HepG2 (cell line): ENCODE measurements around the gene CTIF. TPM values are rescaled to one million over a fixed set of nuclear protein-coding genes. Genes with fewer than 3 reads are reported as not detected.

Source experiments
- ATAC-seq: fragments of 200-7000 bp; cut with Tn5 transposase; 3 replicates; pipeline ENCODE4 v1.9.1; 2020; ENCODE audit warnings: mild to moderate bottlenecking, moderate library complexity
- BruUV-seq: library from RNA; stranded (reverse); fragments of 400-500 nt; replicated peaks from 2 replicates; lab custom pipeline; 2021; lab: Mats Ljungman, UMichigan
- CTCF ChIA-PET: fragments of 300-600 bp; formaldehyde crosslinking; extraction: SDS; loops from one replicate; lab custom pipeline; 2021; ENCODE audit warnings: low total read pairs, inconsistent platforms, low intra/inter-chr PET ratio; lab: Yijun Ruan, JAX
- POLR2A ChIA-PET: fragments of 350-600 bp; sonication (Branson Sonifier 250); formaldehyde crosslinking; loops from one replicate; lab custom pipeline; 2020; ENCODE audit warnings: antibody characterized with exemption, inconsistent platforms; lab: Yijun Ruan, JAX
- DNase-seq: peaks from one replicate; pipeline ENCODE4 v3.0.0-alpha.2; 2015; ENCODE audit warnings: low spot score
- FAIRE-seq: peaks from 3 replicates; lab custom pipeline; 2011; peaks lifted over from hg19 to GRCh38; lab: Jason Lieb, UNC
- H2AFZ ChIP-seq: one replicate; pipeline ENCODE4 v1.6.1; 2011; ENCODE audit warnings: low read length, inconsistent platforms
- H3K27ac ChIP-seq: fragments of 300-600 bp; 3 replicates; pipeline ENCODE4 v1.8.0; 2011; ENCODE audit warnings: mixed run types, mild to moderate bottlenecking, mixed read lengths, low read length, inconsistent platforms; ENCODE audit not compliant: insufficient read depth; ENCODE audit errors: extremely low read length
- H3K27me3 ChIP-seq, 2 experiments: fragments of 200-600 bp in 1 of 2; 2 replicates in 1 of 2; 3 replicates in 1 of 2; pipeline versions ENCODE4 v1.6.0 to v1.8.0; 2011; ENCODE audit warnings: low read length in 2 of 2, mild to moderate bottlenecking in 2 of 2, moderate library complexity in 2 of 2, inconsistent platforms in 1 of 2; ENCODE audit not compliant: insufficient read depth in 2 of 2, control insufficient read depth in 1 of 2
- H3K36me3 ChIP-seq, 2 experiments: fragments of 200-600 bp in 1 of 2; replicated peaks in 1 of 2; 2 replicates in 1 of 2; 3 replicates in 1 of 2; pipeline versions ENCODE4 v1.5.1 to v1.8.0; 2011; ENCODE audit warnings: low read length in 2 of 2, inconsistent platforms in 1 of 2; ENCODE audit not compliant: insufficient read depth in 2 of 2, control insufficient read depth in 1 of 2
- H3K4me1 ChIP-seq: 2 replicates; pipeline ENCODE4 v1.5.1; 2012; ENCODE audit warnings: low read length, inconsistent platforms; ENCODE audit not compliant: insufficient read depth
- H3K4me2 ChIP-seq: 2 replicates; pipeline ENCODE4 v1.6.0; 2011; ENCODE audit warnings: low read depth, low read length, inconsistent platforms
- H3K4me3 ChIP-seq, 3 experiments: fragments of 200-600 bp in 1 of 3; sonication (generic), shearing (Covaris generic) in 1 of 3; replicated peaks in 1 of 3; 2 replicates each; pipeline ENCODE4 v1.5.1; 2011 to 2016; ENCODE audit warnings: low read length in 3 of 3, inconsistent platforms in 2 of 3, low read depth in 2 of 3, mild to moderate bottlenecking in 2 of 3, control low read depth in 1 of 3, mixed read lengths in 1 of 3; ENCODE audit not compliant: insufficient read depth in 1 of 3
- H3K79me2 ChIP-seq: one replicate; pipeline ENCODE4 v1.6.1; 2011; ENCODE audit warnings: low read length, inconsistent platforms; ENCODE audit not compliant: insufficient read depth
- H3K9ac ChIP-seq: 2 replicates; pipeline ENCODE4 v1.6.0; 2011; ENCODE audit warnings: mild to moderate bottlenecking, low read depth, low read length, inconsistent platforms; ENCODE audit not compliant: insufficient read depth
- H3K9me3 ChIP-seq: 2 replicates; pipeline ENCODE4 v1.5.1; 2012; ENCODE audit warnings: mild to moderate bottlenecking, low read length
- H4K20me1 ChIP-seq: 2 replicates; pipeline ENCODE4 v1.6.0; 2011; ENCODE audit warnings: inconsistent platforms, mild to moderate bottlenecking, low read length, moderate library complexity; ENCODE audit not compliant: insufficient read depth
- SSRP1 ChIP-seq: IDR thresholded peaks from 2 replicates; pipeline ENCODE4 v1.6.1; 2016; ENCODE audit warnings: control low read depth
- ZMYM2 ChIP-seq: sonication (generic); formaldehyde crosslinking; IDR thresholded peaks from 2 replicates; pipeline ENCODE4 v1.8.0; 2022; ENCODE audit warnings: mild to moderate bottlenecking, missing genetic modification reagents
- ZNF563 ChIP-seq: sonication (generic); formaldehyde crosslinking; IDR thresholded peaks from 2 replicates; pipeline ENCODE4 v1.8.0; 2022; ENCODE audit warnings: mild to moderate bottlenecking, moderate library complexity, missing genetic modification reagents
- WGBS: methylation state at CpG from one replicate; pipeline ENCODE4 v1.1.6; 2017; ENCODE audit warnings: low lambda C conversion rate; 5-methylcytosine and 5-hydroxymethylcytosine counted together
- in situ Hi-C: cut with HindIII; loops from 2 replicates; pipeline ENCODE4 v1.10.0; 2017; ENCODE audit warnings: low pct_unique_long_range_greater_than_20kb; ENCODE audit not compliant: extremely low pct_ligation_motif_present
- intact Hi-C: fragments of 100-400 bp; cut with micrococcal nuclease; formaldehyde crosslinking; loops from one replicate; pipeline ENCODE4 v1.10.0; 2022; ENCODE audit not compliant: unreplicated experiment
- polyA plus RNA-seq, 8 experiments: library from polyadenylated mRNA; depleted of rRNA in 3 of 8; stranded (reverse) in 7 of 8; unstranded in 1 of 8; fragments of >200 nt; fragmentation: Illumina TruSeq in 4 of 8; extraction: Trizol in 4 of 8; gene quantifications; 2 replicates each; pipeline versions ENCODE4 v1.2.1 to v1.2.3, GENCODE V29; 2011 to 2016; ENCODE audit warnings: low read depth in 4 of 8, missing spikeins in 1 of 8, mixed read lengths in 1 of 8; ENCODE audit not compliant: insufficient read depth in 1 of 8
- total RNA-seq, 5 experiments: library from RNA; depleted of rRNA; stranded (reverse); fragments of >200 nt; fragmentation: Illumina TruSeq; extraction: Trizol; gene quantifications; 2 replicates each; pipeline ENCODE4 v1.2.3, GENCODE V29; 2016; ENCODE audit warnings: low read depth in 1 of 5
- TF ChIP-seq, protein P1 (sequence below): sonication (generic); formaldehyde crosslinking; IDR thresholded peaks from 2 replicates; pipeline ENCODE4 v1.8.0; 2022; ENCODE audit warnings: mild to moderate bottlenecking, missing genetic modification reagents, borderline replicate concordance
- TF ChIP-seq, protein P2 (sequence below): sonication (generic); formaldehyde crosslinking; IDR thresholded peaks from 2 replicates; pipeline ENCODE4 v1.4.0; 2020; ENCODE audit warnings: missing genetic modification reagents, borderline replicate concordance
- TF ChIP-seq, protein P3 (sequence below): sonication (generic); formaldehyde crosslinking; IDR thresholded peaks from 2 replicates; pipeline ENCODE4 v1.4.0; 2020; ENCODE audit warnings: missing genetic modification reagents
- TF ChIP-seq, protein P4 (sequence below): sonication (generic); formaldehyde crosslinking; IDR thresholded peaks from 2 replicates; pipeline ENCODE4 v1.4.0; 2020; ENCODE audit warnings: mild to moderate bottlenecking, missing genetic modification reagents

Gene CTIF
- total and polyA plus RNA-seq, 2 of the 13 experiments (the other 11 are each of a cell fraction or from before 2014, with no cell fraction given): 18.2 to 28.0 TPM

DNA sequence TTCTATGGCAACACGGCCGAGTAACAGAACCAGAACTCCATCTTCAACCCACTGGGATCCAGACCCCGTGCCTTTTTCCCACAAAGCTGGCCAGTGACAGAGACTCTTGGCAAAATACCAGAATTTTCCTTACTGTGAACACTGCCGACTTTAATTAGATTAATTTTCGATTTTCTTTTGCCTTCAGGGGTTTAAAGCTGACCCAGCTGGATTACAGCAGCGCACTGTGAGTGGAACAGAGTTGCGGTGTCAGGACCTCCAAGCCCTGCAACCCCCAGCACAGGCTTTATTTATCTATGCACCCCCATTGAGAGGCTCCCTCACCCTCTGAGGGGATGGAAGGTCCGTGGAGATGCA is 36.4 kb downstream of the CTIF start:
- peak overlapping the region; percentile 38 to 64 (median 40) for H3K4me3 ChIP-seq
- 14% methylated on average over 8 of the region's 8 CpGs for WGBS
- peak overlapping the region; percentile 84 for H3K4me2 ChIP-seq
- FAIRE-seq: no peak
- POLR2A ChIA-PET: interaction anchor here (0.8 to 2.5 kb wide), 5 partner anchors 32 to 326 kb away, joined by 4 to 14 read pairs (median 4); partner anchors contain the start of gene CTIF
- CTCF ChIA-PET: no interaction called here
- BruUV-seq: TSS peak; percentile 49
- intact Hi-C loops (loop anchor here (5.0 kb wide), 1 partner anchor 57 kb away; no protein-coding TSS in a partner anchor), in situ Hi-C loops (loop anchor here (10.0 kb wide), 1 partner anchor 100 kb away; no protein-coding TSS in a partner anchor)
- H3K9me3 ChIP-seq: no peaks in the 10 kb centered on the region
- no peak for ATAC-seq
- peak overlapping the region; percentile 94 for H3K27ac ChIP-seq
- H3K36me3 ChIP-seq: no peaks in the 10 kb centered on the region
- peaks cover 52% of the 10 kb centered on the region for H3K79me2 ChIP-seq
- TF ChIP-seq, protein P1, sequence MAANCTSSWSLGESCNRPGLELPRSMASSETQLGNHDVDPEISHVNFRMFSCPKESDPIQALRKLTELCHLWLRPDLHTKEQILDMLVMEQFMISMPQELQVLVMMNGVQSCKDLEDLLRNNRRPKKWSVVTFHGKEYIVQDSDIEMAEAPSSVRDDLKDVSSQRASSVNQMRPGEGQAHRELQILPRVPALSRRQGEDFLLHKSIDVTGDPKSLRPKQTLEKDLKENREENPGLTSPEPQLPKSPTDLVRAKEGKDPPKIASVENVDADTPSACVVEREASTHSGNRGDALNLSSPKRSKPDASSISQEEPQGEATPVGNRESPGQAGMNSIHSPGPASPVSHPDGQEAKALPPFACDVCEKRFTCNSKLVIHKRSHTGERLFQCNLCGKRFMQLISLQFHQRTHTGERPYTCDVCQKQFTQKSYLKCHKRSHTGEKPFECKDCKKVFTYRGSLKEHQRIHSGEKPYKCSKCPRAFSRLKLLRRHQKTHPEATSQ (CRISPR knock-in tag): 0 out of 2 replicates have a peak, but pooled peaks have one; percentile 10
- TF ChIP-seq ZMYM2 (CRISPR knock-in tag): peak; percentile 14; the same call in 1 of the 2 replicates
- TF ChIP-seq, protein P2, sequence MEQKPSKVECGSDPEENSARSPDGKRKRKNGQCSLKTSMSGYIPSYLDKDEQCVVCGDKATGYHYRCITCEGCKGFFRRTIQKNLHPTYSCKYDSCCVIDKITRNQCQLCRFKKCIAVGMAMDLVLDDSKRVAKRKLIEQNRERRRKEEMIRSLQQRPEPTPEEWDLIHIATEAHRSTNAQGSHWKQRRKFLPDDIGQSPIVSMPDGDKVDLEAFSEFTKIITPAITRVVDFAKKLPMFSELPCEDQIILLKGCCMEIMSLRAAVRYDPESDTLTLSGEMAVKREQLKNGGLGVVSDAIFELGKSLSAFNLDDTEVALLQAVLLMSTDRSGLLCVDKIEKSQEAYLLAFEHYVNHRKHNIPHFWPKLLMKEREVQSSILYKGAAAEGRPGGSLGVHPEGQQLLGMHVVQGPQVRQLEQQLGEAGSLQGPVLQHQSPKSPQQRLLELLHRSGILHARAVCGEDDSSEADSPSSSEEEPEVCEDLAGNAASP (CRISPR knock-in tag): no peak
- TF ChIP-seq SSRP1 (CRISPR knock-in tag): no peak
- TF ChIP-seq ZNF563 (CRISPR knock-in tag): 0 out of 2 replicates have a peak, but pooled peaks have one; percentile 26
- TF ChIP-seq, protein P3, sequence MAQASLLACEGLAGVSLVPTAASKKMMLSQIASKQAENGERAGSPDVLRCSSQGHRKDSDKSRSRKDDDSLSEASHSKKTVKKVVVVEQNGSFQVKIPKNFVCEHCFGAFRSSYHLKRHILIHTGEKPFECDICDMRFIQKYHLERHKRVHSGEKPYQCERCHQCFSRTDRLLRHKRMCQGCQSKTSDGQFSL: 0 out of 2 replicates have a peak, but pooled peaks have one; percentile 24
- TF ChIP-seq, protein P4, sequence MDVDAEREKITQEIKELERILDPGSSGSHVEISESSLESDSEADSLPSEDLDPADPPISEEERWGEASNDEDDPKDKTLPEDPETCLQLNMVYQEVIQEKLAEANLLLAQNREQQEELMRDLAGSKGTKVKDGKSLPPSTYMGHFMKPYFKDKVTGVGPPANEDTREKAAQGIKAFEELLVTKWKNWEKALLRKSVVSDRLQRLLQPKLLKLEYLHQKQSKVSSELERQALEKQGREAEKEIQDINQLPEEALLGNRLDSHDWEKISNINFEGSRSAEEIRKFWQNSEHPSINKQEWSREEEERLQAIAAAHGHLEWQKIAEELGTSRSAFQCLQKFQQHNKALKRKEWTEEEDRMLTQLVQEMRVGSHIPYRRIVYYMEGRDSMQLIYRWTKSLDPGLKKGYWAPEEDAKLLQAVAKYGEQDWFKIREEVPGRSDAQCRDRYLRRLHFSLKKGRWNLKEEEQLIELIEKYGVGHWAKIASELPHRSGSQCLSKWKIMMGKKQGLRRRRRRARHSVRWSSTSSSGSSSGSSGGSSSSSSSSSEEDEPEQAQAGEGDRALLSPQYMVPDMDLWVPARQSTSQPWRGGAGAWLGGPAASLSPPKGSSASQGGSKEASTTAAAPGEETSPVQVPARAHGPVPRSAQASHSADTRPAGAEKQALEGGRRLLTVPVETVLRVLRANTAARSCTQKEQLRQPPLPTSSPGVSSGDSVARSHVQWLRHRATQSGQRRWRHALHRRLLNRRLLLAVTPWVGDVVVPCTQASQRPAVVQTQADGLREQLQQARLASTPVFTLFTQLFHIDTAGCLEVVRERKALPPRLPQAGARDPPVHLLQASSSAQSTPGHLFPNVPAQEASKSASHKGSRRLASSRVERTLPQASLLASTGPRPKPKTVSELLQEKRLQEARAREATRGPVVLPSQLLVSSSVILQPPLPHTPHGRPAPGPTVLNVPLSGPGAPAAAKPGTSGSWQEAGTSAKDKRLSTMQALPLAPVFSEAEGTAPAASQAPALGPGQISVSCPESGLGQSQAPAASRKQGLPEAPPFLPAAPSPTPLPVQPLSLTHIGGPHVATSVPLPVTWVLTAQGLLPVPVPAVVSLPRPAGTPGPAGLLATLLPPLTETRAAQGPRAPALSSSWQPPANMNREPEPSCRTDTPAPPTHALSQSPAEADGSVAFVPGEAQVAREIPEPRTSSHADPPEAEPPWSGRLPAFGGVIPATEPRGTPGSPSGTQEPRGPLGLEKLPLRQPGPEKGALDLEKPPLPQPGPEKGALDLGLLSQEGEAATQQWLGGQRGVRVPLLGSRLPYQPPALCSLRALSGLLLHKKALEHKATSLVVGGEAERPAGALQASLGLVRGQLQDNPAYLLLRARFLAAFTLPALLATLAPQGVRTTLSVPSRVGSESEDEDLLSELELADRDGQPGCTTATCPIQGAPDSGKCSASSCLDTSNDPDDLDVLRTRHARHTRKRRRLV (CRISPR knock-in tag): no peak
- no peaks in the 10 kb centered on the region for H3K27me3 ChIP-seq
- DNase-seq: no peak
- peaks cover 5% of the 10 kb centered on the region; the same call in 1 of the 2 replicates for H4K20me1 ChIP-seq
- peaks cover 81% of the 10 kb centered on the region for H3K4me1 ChIP-seq
- no peak overlapping the region for H2AFZ ChIP-seq
- peak overlapping the region; percentile 69 for H3K9ac ChIP-seq
